Dermis blood vessel endothelial cell (primary cell): Measurements from ENCODE around the gene ANTXR1. TPM values are rescaled to one million over a fixed set of nuclear protein-coding genes. Genes with fewer than 3 reads are reported as not detected.
A peak's percentile ranks its signal among the peaks of the same experiment; 100 is the strongest.

Source experiments
- DNase-seq: peaks from one replicate; pipeline ENCODE4 v3.0.0; 2010
- total RNA-seq: library from RNA; depleted of rRNA; stranded (reverse); fragments of >200 nt; gene quantifications from 2 replicates; pipeline ENCODE4 v1.2.3, GENCODE V29; 2014

Gene ANTXR1
- total RNA-seq, 1 donor from 2014 or later, result 0.68 TPM

DNA sequence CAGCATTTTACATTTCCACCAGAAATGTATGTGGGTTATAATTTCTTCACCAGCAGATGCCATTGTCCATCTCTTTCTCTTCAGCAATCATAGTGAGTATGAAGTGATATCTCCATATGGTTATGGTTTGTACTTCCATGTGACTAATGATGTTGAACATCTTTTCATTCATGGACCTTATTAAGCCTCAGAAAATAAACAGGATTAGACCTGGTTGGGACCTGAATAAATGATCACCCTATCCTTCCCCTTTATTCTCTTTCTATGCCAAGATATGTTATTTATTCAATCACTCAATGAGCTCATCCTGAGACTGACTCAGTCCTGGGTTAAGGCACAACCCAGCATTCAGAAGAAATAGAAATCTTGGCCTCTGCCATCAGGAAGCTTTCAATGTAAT, 86.6 kb downstream of the ANTXR1 start:
- peak; percentile 25 for DNase-seq

DNA sequence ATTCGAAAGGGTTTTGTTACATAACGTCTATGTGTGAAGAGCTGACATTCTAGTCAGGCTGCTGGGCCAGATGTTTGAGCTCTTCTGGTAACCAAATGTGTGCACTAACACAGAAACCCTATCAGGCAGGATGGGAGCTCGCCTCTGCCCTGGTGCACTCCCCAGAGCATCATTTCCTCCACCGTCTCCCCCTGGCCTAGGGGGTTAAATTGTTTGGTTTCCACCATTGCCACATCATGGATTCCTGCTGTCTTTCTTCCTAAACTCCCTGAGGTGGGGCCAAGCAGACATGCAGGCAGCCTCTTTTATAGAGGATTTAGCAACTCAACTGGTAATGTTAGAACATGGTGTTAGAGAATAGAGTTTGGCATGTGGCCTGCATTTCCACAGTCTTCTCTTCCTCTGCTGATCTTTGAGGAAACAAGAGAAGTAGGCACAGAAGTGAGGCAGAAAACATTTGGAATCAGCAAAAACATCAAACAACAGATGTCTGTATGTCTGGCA, 87.3 kb downstream of the ANTXR1 start:
- no peak for DNase-seq

DNA sequence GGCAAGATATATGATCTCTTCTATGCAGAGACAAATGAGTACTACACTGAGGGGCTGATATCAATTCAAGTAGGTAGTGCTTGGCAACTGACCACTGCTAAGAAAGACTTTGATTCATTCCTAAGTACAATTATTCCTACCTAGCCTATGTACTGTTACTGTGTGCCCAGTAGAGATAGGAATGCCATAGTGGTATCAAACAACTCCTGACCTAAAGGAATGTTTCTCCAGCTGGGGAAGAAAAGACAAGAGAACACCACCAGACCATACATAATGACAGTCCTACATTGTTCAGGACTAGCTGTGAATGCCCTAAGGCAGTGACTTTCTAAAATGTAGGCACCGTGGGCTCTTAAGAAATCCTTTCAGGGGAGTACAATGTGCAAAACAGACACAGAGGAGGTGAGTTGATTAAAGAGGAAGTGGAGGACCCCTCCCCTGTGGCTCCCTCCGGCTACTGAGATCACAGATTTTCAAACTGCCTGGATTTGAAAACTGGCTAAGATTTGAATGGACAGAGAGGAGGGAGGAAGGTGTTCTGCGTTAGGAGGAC, 89.1 kb downstream of the ANTXR1 start:
- no peak for DNase-seq

DNA sequence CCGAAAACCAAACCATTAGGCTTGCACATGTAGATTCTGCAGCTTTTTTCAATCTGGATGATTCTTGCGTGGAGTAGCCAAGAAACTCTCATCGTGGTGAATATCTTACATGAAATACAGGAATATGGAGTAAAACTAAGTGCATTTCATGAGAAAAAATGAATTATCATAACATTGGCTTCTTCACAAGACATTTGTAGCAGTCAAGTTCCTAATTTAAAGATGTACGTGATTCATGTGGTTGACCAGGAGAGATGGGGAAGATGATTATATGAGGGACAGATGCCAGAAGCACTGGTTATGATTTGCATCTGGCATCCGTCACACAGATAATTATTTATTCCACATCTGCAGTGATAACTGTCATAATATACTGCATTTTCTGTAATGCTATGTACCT, 90.4 kb downstream of the ANTXR1 start:
- no peak for DNase-seq

DNA sequence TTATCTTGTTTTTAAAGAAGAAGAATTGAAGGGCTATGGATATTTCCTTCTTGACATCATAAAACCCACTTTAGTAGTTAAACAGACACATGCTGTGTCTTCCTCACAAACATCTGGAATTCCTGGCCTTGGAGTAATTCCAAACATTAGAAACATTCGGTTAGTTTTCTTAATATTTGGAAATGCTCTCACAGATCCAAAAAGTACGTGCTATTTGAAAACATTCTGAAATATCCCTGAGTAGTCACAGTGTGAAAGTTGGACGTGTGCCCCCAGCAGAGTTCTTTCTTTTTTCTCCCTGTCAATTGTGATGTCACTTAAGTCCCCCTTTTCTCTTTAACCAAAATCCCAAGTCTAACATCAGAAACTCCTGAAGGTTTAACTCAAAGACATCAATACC, 91.3 kb downstream of the ANTXR1 start:
- DNase-seq, result no peak

DNA sequence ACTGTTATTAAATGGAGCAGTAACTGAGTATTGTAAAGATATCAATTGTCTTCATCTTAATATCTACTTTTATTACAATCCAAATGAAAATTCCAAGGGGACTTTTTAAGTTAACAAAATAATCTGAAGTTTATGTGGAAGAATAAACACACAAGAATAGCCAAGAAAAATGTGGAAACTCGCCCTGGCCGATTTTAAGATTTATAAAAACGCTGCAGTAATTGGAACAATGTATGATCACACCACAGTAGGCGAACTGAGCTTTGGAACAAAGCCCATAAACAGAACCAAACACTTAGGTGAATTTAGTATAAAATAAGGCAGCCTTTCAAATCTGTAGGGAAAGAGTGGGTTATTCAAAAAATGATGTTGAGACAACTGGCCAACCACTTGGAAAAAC, 96.3 kb downstream of the ANTXR1 start:
- no peak for DNase-seq

DNA sequence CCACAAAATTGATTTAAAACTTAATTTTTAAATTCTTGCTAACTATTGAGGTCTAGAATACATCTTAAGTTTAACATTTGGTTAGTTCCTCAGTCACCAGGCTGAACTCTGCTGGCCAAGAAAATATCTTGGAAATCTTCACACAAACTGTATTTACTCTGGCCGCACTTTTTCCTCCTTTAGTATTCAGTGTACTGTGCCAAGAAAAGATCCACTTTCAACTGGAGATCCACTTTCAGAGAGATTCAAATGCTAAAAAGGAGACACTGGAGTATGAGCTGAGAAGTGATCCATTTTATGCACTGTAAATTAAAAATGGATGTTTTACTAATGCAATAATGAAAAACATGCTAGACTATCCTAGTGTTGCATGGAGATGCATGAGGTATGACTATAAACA, 98.1 kb downstream of the ANTXR1 start:
- no peak for DNase-seq

DNA sequence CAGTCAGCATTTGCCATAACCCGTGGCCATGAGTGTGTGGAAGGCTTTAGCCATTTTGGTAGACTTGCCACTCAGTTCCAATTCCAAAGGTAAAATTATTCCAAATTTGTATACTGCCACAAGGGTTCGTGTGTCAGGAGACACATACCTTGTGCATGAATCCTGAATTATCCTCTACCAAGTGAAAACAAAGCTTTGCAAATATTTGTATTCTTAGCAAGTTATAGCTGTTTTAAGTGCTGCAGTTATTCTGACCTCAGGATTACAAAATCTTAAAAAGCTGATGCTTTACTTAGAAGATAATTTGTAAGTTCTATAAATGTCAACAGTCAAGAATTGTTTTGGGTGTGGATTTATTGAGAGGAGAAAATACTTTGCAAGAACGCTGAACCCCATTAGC, 100.6 kb downstream of the ANTXR1 start:
- DNase-seq, result no peak

DNA sequence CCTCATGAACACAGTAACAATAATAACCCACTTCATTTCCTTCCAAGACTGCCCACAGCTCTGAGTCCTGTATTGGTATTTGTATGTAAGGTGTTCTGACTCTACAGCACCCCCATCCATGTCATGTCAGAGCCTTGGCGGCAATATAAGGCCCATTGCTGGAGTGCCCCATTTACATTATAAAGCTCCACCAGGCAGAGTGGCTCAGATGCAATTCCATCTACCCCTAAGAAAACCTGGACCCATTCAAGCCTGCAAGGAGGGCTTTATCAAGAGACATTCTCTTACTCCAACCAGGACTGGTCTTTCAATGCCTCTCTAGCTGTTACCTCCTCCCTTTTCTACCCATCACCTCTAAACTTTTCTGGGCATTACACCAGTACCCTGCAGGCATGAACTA, 101.6 kb downstream of the ANTXR1 start:
- DNase-seq, result no peak

DNA sequence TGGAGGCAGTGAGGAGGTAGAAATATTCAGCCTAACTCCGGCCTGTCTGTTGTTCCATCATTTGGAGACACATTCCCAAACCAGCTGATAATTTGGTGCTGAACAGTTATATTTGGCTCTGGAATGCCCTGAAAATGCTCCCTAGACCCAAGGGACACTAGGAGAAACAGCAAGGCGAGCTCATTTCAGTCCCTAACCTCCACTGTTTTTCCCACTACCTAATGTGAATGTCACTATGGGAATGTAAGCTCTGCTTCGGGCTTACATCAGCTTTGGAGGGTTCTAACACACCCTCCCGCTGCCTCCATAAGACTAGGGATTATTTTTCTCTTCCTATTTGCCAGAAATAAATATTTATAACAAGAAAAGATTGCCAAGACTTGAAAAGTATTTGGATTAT, 103.5 kb downstream of the ANTXR1 start:
- no peak for DNase-seq

DNA sequence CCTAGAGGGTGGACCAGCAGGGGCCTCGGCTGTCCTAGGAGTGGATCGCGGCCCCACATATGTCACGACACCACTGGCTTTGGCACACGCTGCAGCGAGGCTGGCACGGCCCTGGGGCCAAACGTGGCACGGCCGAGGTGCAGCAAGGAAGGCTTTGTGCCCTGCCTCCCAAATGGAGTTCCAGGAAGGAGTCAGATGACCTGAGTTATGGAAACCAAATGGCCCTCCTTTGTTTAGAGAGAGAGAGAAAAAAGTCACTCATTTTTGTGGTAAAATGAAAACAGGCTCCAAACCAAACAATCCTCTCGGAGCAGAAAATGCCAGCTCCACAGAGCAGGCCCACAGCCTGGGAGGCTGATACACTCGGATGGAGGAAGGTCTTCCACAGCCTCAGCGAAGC, 105.6 kb downstream of the ANTXR1 start:
- DNase-seq, result no peak

DNA sequence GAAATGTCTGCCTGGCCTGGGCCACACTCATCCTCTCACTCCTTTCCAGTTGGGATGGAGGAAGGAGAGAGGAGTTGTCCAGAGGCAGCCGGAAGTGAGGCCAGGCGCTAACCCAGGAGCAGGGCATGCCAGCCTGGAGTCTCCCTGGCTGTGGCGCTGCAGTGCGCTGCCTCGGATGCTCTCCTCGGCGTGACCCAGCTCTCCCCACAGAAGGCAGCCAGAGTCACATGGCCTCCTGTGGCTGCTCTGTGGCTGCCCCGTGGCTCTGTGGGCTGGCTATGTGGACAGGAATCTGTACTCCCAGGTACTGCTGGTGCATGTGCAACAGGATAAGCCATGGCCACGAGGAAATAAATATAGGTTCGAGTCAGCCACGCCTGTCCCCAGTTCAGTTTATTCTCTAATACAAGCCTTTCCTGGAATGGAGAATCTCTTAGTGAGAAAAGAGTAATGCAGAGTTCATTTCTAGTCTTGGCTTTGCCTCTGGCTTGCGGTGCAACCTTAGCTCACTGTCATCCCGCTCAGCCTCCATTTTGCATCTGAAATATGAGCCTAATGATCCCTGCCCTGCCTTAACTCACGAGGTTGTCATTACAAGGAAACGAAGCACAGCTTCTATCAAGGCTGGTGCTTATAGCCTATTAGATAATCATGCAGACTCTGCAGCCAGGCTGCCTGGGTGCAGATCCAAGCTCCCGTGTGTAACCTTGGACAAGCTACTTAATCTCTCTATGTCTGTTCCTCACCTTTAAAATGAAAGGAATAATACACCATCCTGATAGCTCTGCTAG, 106.3 kb downstream of the ANTXR1 start:
- no peak for DNase-seq

DNA sequence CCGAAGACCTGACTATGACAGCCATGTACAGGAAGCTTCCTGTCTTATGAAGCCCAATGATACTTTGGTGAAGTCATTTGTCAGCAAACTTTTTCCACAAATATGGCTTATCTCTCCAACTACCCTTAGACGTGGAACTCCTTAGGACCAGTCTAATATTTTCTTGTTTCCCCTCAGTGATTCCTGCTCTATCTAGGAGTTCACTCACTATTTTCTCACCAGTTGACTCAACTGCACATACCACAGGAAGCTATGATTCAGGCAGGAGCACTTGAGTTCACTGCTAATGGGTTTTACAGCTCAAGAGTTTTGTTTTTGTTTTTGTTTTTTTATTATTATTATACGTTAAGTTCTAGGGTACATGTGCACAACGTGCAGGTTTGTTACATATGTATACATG, 109.3 kb downstream of the ANTXR1 start:
- peak; percentile 81 for DNase-seq

DNA sequence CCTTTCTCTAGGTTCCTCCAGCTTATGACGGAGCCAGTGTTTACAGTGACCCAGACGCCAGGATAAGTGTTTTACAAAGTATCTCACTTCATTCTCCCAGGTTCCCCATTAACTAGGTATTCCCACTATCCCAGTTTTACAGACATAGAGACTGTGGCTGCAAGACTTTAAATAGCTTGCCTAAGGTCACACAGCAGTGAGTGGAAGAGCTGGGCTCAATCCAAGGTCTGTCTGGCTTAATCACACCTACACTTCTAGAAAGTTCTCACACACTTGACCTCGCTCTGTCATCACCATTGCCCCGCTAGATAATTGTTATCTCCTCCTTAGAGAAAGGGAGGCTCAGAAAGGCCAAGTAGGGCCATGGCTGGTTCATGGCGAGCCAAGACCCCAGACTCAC, 110.2 kb downstream of the ANTXR1 start:
- no peak for DNase-seq

DNA sequence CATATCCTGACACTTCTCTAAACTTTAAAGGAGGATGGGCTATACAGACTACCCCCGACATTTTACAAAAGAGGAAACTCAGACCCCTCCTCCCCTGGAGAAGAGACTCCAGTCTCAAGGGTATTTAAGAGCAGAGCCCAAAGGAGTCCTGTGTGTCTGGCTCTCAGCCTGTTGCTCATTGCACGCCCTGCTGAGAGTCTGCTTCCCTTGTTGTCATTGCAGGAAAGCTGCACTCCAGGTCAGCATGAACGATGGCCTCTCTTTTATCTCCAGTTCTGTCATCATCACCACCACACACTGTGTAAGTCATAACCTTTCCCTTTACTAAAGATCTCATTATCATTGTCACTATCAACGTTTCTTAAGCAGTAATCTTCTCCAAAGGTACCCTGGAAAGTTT, 111.4 kb downstream of the ANTXR1 start:
- no peak for DNase-seq

DNA sequence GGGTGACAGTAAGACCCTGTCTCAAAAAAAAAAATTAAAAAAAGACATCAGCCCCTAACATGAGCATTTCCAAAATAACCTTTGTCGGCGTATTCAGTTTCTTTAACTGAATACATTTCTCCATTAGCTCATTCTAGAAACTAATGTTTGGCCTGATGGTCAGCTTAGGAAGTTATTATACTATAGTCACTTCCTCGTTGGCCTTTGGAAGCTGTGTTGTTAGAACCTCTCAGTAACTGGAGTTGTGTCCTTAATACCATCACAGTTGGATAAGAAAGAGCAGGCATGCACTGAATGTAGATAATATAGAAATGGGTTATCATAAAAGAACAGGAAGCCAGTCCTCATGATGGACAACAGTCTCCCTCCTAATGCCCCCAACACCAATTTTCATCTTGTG, 112.8 kb downstream of the ANTXR1 start:
- DNase-seq, result peak; percentile 53

DNA sequence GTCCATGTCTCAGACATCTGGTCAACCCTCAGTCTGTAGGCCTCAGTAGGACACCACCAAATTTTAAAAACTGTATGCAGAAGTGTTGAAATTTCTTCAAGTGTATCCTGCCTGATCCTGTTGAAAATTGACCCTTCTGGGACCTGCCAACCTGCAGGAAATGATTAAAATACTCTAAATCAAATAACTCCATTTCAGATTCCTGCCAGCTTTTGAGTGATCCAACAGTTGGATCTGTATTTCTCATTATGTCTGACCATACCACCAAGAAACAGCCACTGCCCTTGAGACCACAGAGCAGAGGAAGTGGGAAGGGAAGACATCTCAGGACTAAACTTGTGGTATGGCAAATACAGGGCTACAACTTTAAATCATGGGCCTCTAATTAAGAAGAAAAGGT, 113.4 kb downstream of the ANTXR1 start:
- DNase-seq, result peak; percentile 30

DNA sequence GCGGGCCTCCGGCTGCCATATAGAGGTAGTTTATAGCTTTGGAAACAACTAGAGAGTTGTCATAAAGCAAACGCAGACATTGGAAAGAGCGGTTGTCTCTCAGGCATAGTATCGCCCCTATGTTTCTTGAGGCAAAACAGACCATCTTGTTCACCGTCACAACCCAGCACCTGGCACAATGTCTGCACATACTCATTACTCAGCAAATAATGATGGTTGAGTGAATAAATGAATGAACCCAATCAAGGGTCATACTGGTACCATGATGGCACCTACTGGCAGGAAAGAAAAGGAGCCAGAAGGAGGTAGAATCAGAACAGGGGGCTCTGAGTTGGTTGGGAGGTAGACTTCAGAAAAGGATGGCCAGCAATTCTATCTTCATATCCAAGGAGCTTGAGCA, 118.5 kb downstream of the ANTXR1 start:
- DNase-seq, result no peak

DNA sequence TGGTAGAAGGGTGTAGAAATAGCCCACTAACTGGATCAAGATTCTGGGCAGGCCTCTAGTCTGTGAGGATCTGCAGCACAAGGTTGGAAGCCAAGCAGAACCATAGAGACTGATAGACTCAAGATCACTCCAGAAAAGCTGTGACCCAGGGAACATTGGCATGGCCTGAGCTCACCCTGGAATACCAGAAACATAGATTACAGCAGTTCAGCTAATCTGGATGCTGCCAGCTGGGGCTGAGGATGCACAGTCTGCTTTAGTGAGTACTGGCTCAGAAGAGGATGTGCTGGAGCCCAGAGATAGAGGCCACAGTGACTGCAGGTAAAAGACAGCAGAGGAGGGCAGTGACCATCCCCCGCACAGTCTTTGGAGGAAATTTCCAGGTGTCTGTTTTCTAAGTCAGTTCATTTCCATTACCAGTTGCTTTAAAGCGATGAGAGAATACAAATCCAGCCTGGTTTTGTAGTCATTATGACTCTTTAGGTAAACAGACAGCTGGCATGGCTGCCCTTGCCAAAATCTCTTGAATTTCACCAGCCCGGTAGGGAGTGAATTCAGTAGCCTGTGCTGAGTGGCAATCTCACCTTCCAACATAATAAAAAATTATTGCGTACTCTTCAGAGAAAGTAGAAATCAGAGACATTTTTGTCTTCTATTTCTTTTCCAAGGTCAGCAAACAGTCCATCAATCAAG, 119.2 kb downstream of the ANTXR1 start:
- no peak for DNase-seq

DNA sequence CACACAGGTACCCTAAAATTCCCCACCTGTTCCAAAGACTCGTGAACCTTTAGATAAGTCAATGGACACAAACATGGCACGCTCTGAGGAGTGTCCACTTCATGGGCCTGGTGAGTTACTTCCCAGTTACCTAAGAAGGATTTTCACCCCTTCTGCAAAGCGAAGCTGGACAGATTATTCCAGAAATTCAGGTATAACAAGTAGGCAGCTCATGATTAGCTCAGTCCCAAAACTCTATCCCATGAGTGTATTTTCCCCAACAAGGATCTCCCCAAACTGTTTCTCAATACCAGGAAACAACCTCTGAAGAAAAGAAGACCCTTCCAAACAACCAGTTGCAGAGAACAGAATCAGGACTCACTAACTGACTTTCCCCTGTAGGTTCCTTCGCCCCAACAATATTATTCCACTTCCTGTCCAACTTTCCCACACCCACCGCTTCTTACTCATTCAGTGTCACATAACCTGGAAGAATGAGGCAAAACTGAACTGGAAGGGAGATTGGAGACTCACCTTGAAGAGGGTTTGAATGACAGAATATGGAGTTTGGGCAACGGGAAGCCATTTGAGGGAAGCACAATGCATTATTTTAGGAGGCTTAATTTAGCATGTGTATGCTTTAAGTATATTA, 120.1 kb downstream of the ANTXR1 start:
- DNase-seq, result no peak

DNA sequence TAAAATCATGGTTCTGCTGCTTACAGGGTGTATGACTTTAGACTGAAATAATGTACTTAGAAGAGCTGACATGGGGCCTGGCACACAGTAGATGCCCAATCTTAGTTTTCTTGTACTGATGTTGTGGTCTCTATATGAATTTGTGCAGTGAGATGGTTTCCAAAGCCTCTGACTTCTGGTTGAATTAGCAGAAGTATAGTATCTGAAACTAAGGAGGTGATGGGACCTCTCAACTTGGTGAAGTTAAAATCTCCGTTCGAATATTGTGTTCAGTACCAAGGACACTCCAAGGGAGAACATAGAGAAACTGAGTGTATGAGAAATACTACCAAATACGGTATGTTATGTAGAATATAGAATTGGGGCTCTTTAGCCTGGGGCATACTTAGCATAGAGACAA, 120.9 kb downstream of the ANTXR1 start:
- DNase-seq, result no peak

DNA sequence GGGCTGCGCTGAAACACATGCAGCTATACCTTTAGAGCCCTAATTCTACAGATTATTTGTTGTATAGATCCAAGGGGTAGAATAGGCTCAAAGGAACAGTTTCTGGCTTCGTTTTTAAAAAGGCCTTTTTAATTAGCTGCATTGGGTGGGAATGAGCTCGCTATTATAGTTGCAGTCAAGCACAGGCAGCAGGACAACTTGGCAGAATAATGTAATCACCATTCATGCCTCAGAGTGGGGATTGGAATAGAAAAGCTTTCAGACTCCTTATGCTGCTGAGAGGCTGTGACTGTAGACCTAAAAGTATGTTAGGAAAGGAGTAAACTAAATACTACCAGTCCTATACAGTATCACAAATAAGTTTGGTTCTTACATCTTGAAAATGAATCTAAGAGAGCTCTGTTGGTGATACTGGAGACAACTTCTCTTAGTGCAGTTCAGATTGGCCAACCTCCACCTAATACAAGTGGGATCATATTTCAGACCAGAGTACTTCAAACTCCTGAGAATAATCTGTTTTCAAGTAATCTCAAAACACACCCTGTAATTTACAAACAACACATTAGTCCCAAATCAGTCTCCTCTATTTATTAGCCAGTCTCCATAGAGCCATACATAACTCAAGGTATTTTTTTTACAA, 121.4 kb downstream of the ANTXR1 start:
- no peak for DNase-seq

DNA sequence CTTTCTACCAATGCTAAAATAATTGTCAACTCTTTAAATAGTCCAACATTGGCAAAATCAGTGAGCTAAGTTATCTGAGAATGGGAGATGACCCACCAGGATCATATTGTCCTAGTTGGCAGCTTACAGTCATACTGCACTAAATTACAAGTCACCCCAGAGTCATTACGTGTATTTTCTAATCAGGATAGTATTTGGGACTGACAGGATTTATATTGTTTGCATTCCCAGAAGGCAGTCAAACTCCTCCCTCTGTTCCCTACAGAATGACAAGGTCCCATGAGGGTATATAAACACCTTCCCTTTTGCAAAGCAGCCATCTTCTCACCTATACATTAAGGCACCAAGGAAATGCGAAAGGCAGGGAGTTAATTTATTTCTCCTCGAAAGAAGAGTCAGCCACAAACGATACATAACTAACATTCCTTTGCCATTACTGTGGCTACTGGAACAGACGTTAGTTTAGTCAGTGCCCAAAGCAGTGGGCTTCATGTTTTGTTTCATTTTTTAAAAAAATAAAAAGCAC, 125.3 kb downstream of the ANTXR1 start:
- DNase-seq, result peak; percentile 32
